RWPE2 (cell line): ENCODE measurements around the gene OR51T1.

Experiments used
- ATAC-seq: fragments of 200-7000 bp; cut with Tn5 transposase; 3 replicates; pipeline ENCODE4 v1.9.1; 2021; ENCODE audit warnings: low read depth
- DNase-seq: peaks from one replicate; pipeline ENCODE4 v3.0.0-alpha.2; 2020; ENCODE audit warnings: low spot score
- H3K27ac ChIP-seq: fragments of 450-650 bp; 2 replicates; pipeline ENCODE4 v1.5.1; 2017; ENCODE audit warnings: mild to moderate bottlenecking; ENCODE audit not compliant: poor library complexity, severe bottlenecking
- H3K27me3 ChIP-seq: fragments of 250-450 bp; sonication (Bioruptor Pico); 2 replicates; pipeline ENCODE4 v1.5.1; 2021; ENCODE audit warnings: mild to moderate bottlenecking, moderate library complexity; ENCODE audit not compliant: insufficient read depth, poor library complexity, severe bottlenecking
- H3K36me3 ChIP-seq: fragments of 250-450 bp; sonication (Bioruptor Pico); 2 replicates; pipeline ENCODE4 v1.5.1; 2020; ENCODE audit warnings: low read depth, mild to moderate bottlenecking, moderate library complexity
- H3K4me1 ChIP-seq: fragments of 250-450 bp; sonication (Bioruptor Pico); 2 replicates; pipeline ENCODE4 v1.5.1; 2021; ENCODE audit warnings: mild to moderate bottlenecking, moderate library complexity; ENCODE audit not compliant: insufficient read depth, poor library complexity, severe bottlenecking
- H3K4me3 ChIP-seq: fragments of 250-450 bp; sonication (Bioruptor Pico); 2 replicates; pipeline ENCODE4 v1.5.1; 2021; ENCODE audit warnings: mild to moderate bottlenecking, moderate library complexity; ENCODE audit not compliant: severe bottlenecking
- H3K9me3 ChIP-seq: fragments of 250-450 bp; sonication (Bioruptor Pico); 2 replicates; pipeline ENCODE4 v1.5.1; 2021; ENCODE audit warnings: mild to moderate bottlenecking, moderate library complexity; ENCODE audit not compliant: severe bottlenecking
- TF ChIP-seq, protein P1 (sequence below): fragments of 450-650 bp; IDR thresholded peaks from one replicate; pipeline ENCODE4 v1.5.1; 2017; ENCODE audit warnings: mild to moderate bottlenecking, moderate library complexity; ENCODE audit not compliant: poor library complexity, severe bottlenecking

The OR51T1 gene

DNA sequence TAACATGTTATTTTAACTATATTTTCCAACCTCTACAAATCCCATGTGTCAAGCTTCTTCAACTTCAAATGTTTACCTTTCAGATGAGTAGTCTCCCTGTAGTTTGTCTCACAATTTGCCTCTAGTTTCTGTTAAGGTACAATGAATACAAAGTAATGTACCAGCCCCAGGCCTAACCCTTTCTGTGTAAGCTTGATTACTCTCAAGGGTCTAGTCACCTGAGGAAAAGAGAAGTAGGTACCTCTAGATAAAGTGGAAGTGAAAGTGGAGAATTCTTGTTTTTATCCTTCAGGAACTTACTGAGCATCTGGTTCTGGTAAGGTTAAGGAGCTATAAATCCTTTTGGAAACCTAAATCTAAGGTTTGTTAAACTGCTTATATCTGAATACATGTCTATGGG lies 21.8 kb downstream of the OR51T1 start, which contains the start of gene OR51A7:
OR51A7 (plus strand) TSS at position 300 of the 400 bp plus-strand sequence. CDS start 3,587 bp downstream, outside the sequence.
- no peaks in the 10 kb centered on the region for H3K27me3 ChIP-seq
- no peaks in the 10 kb centered on the region for H3K4me1 ChIP-seq
- TF ChIP-seq, protein P1, sequence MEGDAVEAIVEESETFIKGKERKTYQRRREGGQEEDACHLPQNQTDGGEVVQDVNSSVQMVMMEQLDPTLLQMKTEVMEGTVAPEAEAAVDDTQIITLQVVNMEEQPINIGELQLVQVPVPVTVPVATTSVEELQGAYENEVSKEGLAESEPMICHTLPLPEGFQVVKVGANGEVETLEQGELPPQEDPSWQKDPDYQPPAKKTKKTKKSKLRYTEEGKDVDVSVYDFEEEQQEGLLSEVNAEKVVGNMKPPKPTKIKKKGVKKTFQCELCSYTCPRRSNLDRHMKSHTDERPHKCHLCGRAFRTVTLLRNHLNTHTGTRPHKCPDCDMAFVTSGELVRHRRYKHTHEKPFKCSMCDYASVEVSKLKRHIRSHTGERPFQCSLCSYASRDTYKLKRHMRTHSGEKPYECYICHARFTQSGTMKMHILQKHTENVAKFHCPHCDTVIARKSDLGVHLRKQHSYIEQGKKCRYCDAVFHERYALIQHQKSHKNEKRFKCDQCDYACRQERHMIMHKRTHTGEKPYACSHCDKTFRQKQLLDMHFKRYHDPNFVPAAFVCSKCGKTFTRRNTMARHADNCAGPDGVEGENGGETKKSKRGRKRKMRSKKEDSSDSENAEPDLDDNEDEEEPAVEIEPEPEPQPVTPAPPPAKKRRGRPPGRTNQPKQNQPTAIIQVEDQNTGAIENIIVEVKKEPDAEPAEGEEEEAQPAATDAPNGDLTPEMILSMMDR: no peak
- no peaks in the 10 kb centered on the region for H3K9me3 ChIP-seq
- H3K4me3 ChIP-seq: no peak within 1 kb of the TSS
- H3K27ac ChIP-seq: no peak within 1 kb of the TSS
- DNase-seq (no peak), ATAC-seq (no peak)
- no peaks in the 10 kb centered on the region for H3K36me3 ChIP-seq

DNA sequence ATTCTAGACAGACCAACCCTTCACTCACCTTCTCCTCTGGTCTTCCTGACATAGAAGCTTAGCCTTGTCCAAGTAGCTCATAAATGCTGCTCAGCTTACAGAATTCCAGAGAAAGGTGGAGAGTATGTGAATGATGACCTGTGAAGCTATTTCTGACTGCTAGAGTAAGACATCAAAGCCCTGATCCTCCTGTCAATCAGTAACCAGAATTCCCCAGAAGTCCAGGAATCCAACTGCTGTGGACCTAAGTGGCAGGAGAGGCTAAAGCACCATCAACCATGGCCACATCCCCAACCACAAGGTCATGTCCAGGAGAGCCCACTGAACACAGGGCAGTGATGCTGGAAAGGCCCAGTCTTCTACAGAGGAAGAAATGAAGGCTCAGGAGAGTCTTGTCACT lies 34.9 kb downstream of the OR51T1 start:
- Histone ChIP-seq H3K27ac (no peak overlapping the region), H3K36me3 (no peaks in the 10 kb centered on the region), H3K9me3 (no peaks in the 10 kb centered on the region), H3K4me3 (no peak overlapping the region), H3K4me1 (no peaks in the 10 kb centered on the region), H3K27me3 (no peaks in the 10 kb centered on the region)
- TF ChIP-seq, protein P1: no peak
- DNase-seq: no peak
- ATAC-seq: no peak

DNA sequence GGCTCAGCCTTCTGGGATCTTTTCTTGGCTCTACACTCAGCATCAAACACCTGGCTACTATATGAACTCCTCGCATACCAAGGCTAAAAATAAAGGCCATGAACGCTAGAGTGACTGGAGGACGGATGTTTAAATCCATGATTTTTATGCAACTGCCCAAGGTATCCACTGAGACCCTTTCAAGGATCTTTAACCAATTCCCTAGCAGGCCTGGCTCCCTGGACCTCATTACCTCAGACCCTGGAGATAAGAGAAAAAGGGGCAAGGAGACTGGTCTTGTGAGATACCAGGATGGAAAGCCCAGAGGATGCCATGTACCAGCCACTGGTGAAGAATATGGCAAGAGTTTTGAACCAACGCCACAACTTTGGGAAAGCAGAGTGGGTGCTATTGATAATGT lies 37.5 kb downstream of the OR51T1 start, which contains the start of gene OR51G2:
OR51G2 (minus strand) TSS at position 101 of the 400 bp plus-strand sequence. CDS start 3,687 bp downstream, outside the sequence.
- TF ChIP-seq, protein P1: no peak
- H3K27me3 ChIP-seq: no peaks in the 10 kb centered on the region
- ATAC-seq (no peak), DNase-seq (no peak)
- no peaks in the 10 kb centered on the region for H3K9me3 ChIP-seq
- H3K36me3 ChIP-seq: no peaks in the 10 kb centered on the region
- H3K4me1 ChIP-seq: no peaks in the 10 kb centered on the region
- no peak within 1 kb of the TSS for H3K4me3 ChIP-seq
- no peak within 1 kb of the TSS for H3K27ac ChIP-seq

DNA sequence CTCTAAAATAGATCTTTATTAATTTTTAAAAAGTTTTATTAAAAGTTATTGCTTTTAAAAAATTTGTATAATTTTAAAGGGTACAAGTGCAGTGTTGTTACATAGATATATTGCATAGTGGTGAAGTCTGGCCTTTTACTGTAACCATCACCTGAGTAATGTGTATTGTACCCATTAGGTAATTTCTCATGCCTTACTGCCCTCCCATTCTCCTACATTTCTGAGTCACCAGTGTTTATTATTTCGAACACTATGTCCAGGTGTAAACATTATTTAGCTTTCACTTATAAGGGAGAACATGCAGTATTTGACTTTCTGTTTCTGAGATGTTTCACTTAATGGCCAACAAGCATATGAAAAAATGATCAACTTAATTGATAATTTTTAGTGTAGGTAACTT lies 40.1 kb downstream of the OR51T1 start:
- H3K27ac ChIP-seq: no peak overlapping the region
- TF ChIP-seq, protein P1: no peak
- ATAC-seq (no peak), DNase-seq (no peak)
- no peak overlapping the region for H3K4me3 ChIP-seq
- no peaks in the 10 kb centered on the region for H3K36me3 ChIP-seq
- H3K4me1 ChIP-seq: no peaks in the 10 kb centered on the region
- H3K27me3 ChIP-seq: no peaks in the 10 kb centered on the region
- H3K9me3 ChIP-seq: no peaks in the 10 kb centered on the region

DNA sequence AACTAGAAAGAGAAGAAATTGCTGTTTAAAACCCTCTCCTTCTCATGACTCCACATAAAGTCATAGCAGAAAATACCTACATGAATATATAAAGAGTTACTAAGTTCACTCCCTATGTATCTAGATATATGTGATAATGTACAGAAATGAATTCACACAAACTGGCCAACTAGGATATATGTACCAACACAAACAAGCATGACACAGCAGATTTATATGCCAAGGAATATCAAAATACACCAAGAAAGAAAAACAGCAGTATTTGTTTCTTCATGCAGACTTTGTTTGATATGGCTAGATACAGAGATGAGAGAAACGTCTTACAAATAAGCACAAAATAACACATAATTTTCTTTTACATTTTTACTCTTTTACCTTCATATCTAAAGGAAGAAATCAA lies 40.6 kb downstream of the OR51T1 start:
- no peak overlapping the region for H3K4me3 ChIP-seq
- DNase-seq (no peak), ATAC-seq (no peak)
- H3K27me3 ChIP-seq: no peaks in the 10 kb centered on the region
- H3K27ac ChIP-seq: no peak overlapping the region
- H3K4me1 ChIP-seq: no peaks in the 10 kb centered on the region
- H3K36me3 ChIP-seq: no peaks in the 10 kb centered on the region
- H3K9me3 ChIP-seq: no peaks in the 10 kb centered on the region
- TF ChIP-seq, protein P1: no peak
